ENCODE measurements around the gene OSBPL8. TPM values are rescaled to one million over a fixed set of nuclear protein-coding genes. Genes with fewer than 3 reads are reported as not detected.
"Not testable (repeated sequence)": the region's sequence is repeated elsewhere in the genome, so short reads cannot be mapped to it uniquely, and the experiment has no call there.

OSBPL8 gene
- total RNA-seq, 4 donors from 2014 or later: 75.9 to 167 (median 108) TPM

DNA sequence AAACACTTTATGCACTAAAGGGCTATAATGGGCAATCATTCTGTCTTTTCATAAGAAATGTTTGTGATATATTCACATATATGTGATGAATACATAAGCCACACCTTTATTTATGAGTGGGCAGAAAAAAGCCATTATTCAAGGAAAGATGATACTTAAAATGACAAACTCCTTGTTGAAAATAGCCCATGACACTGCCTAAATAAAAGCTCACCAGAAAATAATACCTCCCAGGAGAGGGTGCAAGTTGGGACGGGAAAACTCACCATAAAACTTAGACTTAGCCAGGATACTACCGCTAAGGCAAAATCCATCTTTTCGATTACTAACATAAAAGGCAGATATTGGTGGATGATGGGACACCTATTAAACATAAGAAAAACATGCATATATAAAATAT, 175.6 kb downstream of the OSBPL8 start:
- H3K4me3 ChIP-seq (ENCODE audit: low read depth, poor library complexity, severe bottlenecking): no peak overlapping the region
- 98 to 99% methylated on average over 3 of the region's 3 CpGs for WGBS, 2 donors
- no peak for DNase-seq (ENCODE audit: low spot score in 2 of 2)
- no peak for TF ChIP-seq POLR2A (IDR thresholded peaks at IDR 0.05)
- TF ChIP-seq, protein P1, sequence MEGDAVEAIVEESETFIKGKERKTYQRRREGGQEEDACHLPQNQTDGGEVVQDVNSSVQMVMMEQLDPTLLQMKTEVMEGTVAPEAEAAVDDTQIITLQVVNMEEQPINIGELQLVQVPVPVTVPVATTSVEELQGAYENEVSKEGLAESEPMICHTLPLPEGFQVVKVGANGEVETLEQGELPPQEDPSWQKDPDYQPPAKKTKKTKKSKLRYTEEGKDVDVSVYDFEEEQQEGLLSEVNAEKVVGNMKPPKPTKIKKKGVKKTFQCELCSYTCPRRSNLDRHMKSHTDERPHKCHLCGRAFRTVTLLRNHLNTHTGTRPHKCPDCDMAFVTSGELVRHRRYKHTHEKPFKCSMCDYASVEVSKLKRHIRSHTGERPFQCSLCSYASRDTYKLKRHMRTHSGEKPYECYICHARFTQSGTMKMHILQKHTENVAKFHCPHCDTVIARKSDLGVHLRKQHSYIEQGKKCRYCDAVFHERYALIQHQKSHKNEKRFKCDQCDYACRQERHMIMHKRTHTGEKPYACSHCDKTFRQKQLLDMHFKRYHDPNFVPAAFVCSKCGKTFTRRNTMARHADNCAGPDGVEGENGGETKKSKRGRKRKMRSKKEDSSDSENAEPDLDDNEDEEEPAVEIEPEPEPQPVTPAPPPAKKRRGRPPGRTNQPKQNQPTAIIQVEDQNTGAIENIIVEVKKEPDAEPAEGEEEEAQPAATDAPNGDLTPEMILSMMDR (IDR thresholded peaks at IDR 0.05): no peak
- intact Hi-C loops (cut with DNase I; ENCODE audit: low total_unique reads): loop anchor here (10.0 kb wide), 1 partner anchor 181 kb away; no protein-coding TSS in a partner anchor

DNA sequence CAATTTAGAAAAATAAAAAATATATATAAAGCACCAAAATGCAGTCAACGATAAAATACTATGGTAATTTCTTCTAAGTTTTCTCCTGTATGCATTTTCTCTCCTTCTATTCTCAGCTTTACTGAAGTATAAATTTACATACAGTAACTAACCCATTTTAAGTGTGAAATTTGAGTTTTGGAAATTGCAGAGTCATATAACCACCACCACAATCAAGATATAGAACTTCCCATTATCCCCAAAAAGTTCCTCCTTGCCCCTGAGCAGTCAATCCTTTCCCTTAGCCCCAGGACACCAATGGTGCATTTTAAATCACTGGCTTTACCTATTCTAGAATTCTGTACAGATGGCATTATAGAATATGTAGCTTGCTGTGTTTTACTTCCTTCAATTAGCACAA, 180.3 kb downstream of the OSBPL8 start:
- DNase-seq (ENCODE audit: low spot score in 2 of 2): no peak
- 98 to 100% methylated on average over 1 of the region's 1 CpG for WGBS, 2 donors
- intact Hi-C loops (cut with DNase I; ENCODE audit: low total_unique reads): loop anchor here (10.0 kb wide), 1 partner anchor 864 kb away; the partner anchor contains the start of gene KRR1
- H3K4me3 ChIP-seq (ENCODE audit: low read depth, poor library complexity, severe bottlenecking): no peak overlapping the region
- no peak for TF ChIP-seq POLR2A (IDR thresholded peaks at IDR 0.05)
- TF ChIP-seq, protein P1 (IDR thresholded peaks at IDR 0.05): no peak

DNA sequence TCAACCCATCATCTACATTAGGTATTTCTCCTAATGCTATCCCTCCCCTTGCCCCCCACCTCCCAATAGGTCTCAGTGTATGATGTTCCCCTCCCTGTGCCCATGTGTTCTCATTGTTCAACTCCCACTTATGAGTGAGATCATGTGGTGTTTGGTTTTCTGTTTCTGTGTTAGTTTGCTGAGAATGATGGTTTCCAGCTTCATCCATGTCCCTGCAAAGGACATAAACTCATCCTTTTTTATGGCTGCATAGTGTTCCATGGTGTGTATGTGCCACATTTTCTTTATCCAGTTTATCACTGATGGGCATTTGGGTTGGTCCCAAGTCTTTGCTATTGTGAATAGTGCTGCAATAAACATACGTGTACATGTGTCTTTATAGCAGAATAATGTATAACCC, 182.7 kb downstream of the OSBPL8 start:
- 96 to 100% methylated on average over 1 of the region's 1 CpG for WGBS, 2 donors
- DNase-seq (ENCODE audit: low spot score in 2 of 2); H3K4me3 ChIP-seq (ENCODE audit: low read depth, poor library complexity, severe bottlenecking): not testable (repeated sequence)
- intact Hi-C loops (cut with DNase I; ENCODE audit: low total_unique reads): loop anchor here (10.0 kb wide), 1 partner anchor 862 kb away; the partner anchor contains the start of gene KRR1

DNA sequence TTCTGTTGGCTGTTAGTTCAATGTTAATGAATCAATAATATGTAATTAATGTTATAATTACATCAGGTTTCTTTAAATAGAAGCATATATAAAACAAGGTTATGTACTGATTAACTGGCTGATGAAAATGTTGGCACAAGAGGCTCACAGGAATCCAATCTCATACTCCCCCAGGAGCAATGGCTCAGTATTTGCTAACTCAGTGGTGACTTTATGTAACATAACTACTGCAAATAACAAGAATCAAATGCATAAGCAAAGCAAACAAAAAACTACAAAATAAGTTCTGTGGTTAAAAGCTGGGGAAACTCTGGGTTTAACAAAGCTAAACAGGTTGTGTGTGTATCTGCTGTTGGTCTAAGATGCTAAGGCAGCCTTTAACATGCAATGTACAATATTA, 183.6 kb downstream of the OSBPL8 start:
- DNase-seq (ENCODE audit: low spot score in 2 of 2): no peak
- intact Hi-C loops (cut with DNase I; ENCODE audit: low total_unique reads): loop anchor here (10.0 kb wide), 1 partner anchor 861 kb away; the partner anchor contains the start of gene KRR1
- TF ChIP-seq, protein P1 (IDR thresholded peaks at IDR 0.05): no peak
- no peak for TF ChIP-seq POLR2A (IDR thresholded peaks at IDR 0.05)
- H3K4me3 ChIP-seq (ENCODE audit: low read depth, poor library complexity, severe bottlenecking): no peak overlapping the region

DNA sequence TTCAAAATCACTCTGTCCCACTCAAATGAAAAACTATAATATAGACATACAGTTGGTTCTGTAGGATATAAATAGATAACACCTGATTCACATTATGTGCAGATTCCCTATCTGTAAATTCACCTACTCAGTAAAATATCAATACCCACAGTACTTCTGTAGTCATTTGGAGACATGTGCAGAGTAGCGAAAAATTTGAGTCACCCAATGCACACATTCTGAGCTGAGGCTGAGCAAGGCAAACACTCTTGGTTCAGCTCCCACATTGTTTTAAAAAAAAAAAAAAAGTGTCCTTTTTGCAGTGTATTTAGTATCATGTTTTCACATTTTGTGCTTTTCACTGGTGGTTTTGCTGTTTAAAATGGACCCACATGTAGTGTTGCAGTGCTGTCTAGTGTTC, 184.1 kb downstream of the OSBPL8 start:
- no peak overlapping the region for H3K4me3 ChIP-seq (ENCODE audit: low read depth, poor library complexity, severe bottlenecking)
- no peak for DNase-seq (ENCODE audit: low spot score in 2 of 2)
- WGBS, 2 donors: 88 to 93% methylated on average over 1 of the region's 1 CpG
- intact Hi-C loops (cut with DNase I; ENCODE audit: low total_unique reads): loop anchor here (10.0 kb wide), 1 partner anchor 861 kb away; the partner anchor contains the start of gene KRR1
- TF ChIP-seq, protein P1 (IDR thresholded peaks at IDR 0.05): no peak
- TF ChIP-seq POLR2A (IDR thresholded peaks at IDR 0.05): no peak

DNA sequence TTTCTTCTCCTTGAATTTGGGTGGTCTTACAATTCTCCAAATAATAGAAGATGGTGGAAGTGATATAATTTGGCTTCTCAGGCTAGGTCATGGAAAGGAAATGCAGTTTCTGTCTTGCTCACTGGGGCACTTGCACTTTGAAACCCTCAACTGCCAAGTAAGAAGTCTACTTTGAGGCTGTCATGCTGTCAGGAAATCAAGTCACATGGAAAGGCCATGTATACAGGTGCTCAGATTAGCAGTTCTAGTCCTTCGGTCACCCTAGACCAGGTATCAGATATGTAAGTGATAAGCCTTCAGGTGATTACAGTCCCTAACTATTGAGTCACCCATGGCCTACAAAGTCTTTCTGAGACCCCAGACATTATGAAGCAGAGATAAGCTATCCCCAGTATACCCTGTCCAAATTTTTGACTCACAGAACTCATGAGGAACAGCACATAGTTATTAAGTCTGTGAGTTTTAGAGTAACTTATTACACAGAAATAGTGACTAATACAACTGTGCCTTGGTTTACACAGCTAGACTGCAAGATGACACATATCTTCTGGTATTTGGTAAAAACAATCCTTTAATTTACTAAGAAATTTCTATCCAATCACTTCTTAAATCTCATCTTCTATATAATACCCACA, 185.1 kb downstream of the OSBPL8 start:
- TF ChIP-seq, protein P1 (IDR thresholded peaks at IDR 0.05): no peak
- TF ChIP-seq POLR2A (IDR thresholded peaks at IDR 0.05): no peak
- intact Hi-C loops (cut with DNase I; ENCODE audit: low total_unique reads): loop anchor here (10.0 kb wide), 1 partner anchor 860 kb away; the partner anchor contains the start of gene KRR1
- DNase-seq (ENCODE audit: low spot score in 2 of 2): no peak
- WGBS, 2 donors: 89 to 95% methylated on average over 1 of the region's 1 CpG
- H3K4me3 ChIP-seq (ENCODE audit: low read depth, poor library complexity, severe bottlenecking): no peak overlapping the region

All from lower leg skin (tissue), 4 donors.